NCI-H446 (cell line): Measurements from ENCODE around the gene STAB1.

Source experiments
- DNase-seq, 2 experiments: peaks; one replicate each; lab custom pipeline; 2025; lab: John Stamatoyannopoulos, UW

Gene STAB1

DNA sequence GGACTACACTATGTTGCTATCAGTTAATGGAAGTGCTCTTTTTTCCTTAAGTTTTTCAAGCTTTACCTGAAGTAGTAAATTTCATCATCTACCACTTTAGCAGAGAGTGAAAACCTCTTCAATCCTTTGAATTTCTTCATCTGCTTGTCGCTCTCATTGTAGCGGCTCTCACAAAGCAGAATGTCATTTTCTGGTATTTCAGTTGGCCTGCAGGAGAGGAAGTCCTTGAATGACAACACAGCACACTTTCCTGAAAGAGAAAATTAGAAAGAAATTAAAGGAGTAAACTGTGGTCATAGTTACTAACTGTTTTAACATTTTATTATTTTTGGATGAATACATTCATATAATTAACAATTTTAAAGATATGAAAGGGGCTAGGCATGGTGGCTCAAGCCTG is 68.8 kb downstream of the STAB1 start:
- no peak for DNase-seq

- DNase-seq, result no peak
These were observed 72.9 kb downstream of the STAB1 start for GRCh38 chr3:52568069-52568468.

DNA sequence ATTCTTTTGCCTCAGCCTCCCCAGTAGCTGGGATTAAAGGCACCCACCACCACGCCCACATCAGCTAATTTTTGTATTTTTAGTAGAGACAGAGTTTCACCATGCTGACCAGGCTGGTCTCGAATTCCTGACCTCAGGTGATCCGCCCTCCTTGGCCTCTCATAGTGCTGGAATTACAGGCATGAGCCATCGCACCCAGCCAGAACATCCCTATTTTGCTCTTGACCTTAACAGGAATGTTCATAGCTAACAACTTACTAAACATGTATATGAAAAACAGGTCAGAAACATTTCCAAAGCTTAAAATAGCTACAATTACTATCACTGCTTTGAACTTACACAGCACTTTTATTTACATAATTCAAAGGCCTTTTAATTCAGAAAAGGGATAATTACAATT is 74.9 kb downstream of the STAB1 start:
- no peak for DNase-seq

- no peak for DNase-seq
These were observed 77.1 kb downstream of the STAB1 start for GRCh38 chr3:52572221-52572620.
